Vagina (tissue), 2 donors: Measurements from ENCODE around the gene LKAAEAR1. TPM values are rescaled to one million over a fixed set of nuclear protein-coding genes. Genes with fewer than 3 reads are reported as not detected.

Experiments
- DNase-seq, 2 donors: peaks; one replicate each; pipeline ENCODE4 v3.0.0-alpha.2; 2017; ENCODE audit errors: extremely low spot score in 2 of 2
- H3K27ac ChIP-seq: fragments of 200-600 bp; sonication (generic); one replicate; pipeline ENCODE4 v1.5.1; 2019
- H3K27me3 ChIP-seq: fragments of 200-600 bp; sonication (generic); one replicate; pipeline ENCODE4 v1.5.1; 2019
- H3K36me3 ChIP-seq, 2 donors: fragments of 200-600 bp; sonication (generic); one replicate each; pipeline ENCODE4 v1.5.1; 2017 to 2019
- H3K4me1 ChIP-seq: fragments of 200-600 bp; sonication (generic); one replicate; pipeline ENCODE4 v1.5.1; 2019
- H3K4me3 ChIP-seq, 2 donors: fragments of 200-600 bp; sonication (generic); 1 replicate in 1 of 2; 2 replicates in 1 of 2; pipeline ENCODE4 v1.5.1; 2016 to 2019
- H3K9me3 ChIP-seq: fragments of 200-600 bp; sonication (generic); one replicate; pipeline ENCODE4 v1.5.1; 2019
- CTCF ChIP-seq, 3 experiments: fragments of 450-650 bp in 2 of 3; fragments of 200-600 bp in 1 of 3; sonication (generic) in 1 of 3; IDR thresholded peaks; one replicate each; pipeline ENCODE4 v1.5.1; 2017 to 2019; ENCODE audit warnings: antibody characterized with exemption in 3 of 3, mild to moderate bottlenecking in 2 of 3, moderate library complexity in 2 of 3
- POLR2A ChIP-seq, 2 donors: fragments of 450-650 bp; IDR thresholded peaks; one replicate each; pipeline ENCODE4 v1.6.1; 2017; ENCODE audit warnings: antibody characterized with exemption in 2 of 2, mild to moderate bottlenecking in 2 of 2, moderate library complexity in 2 of 2
- POLR2AphosphoS5 ChIP-seq, 2 donors: sonication (generic); formaldehyde crosslinking; IDR thresholded peaks; one replicate each; pipeline ENCODE4 v1.9.0; 2017; ENCODE audit warnings: antibody characterized with exemption in 2 of 2, mild to moderate bottlenecking in 2 of 2, low read depth in 1 of 2; ENCODE audit not compliant: insufficient read depth in 1 of 2
- intact Hi-C: fragments of 100-400 bp; cut with DNase I; formaldehyde crosslinking; loops from one replicate; pipeline ENCODE4 v1.15.1; 2023
- total RNA-seq: library from RNA; depleted of rRNA; stranded (reverse); fragments of >200 nt; gene quantifications from one replicate; pipeline ENCODE4 v1.2.3, GENCODE V29; 2016

Gene LKAAEAR1
- total RNA-seq, 1 donor from 2014 or later, result not detected

GRCh38 chr20:64113796-64114355 lies 29.7 kb upstream of the LKAAEAR1 start:
- no peak for TF ChIP-seq CTCF (IDR thresholded peaks at IDR 0.05)
- no peak for TF ChIP-seq POLR2AphosphoS5 (IDR thresholded peaks at IDR 0.05; ENCODE audit: insufficient read depth in 1 of 2, low read depth in 1 of 2)
- no peak for TF ChIP-seq POLR2A (IDR thresholded peaks at IDR 0.05)
- Histone ChIP-seq H3K27me3 (no peaks in the 10 kb centered on the region), H3K27ac (no peak overlapping the region), H3K4me1 (no peaks in the 10 kb centered on the region), H3K9me3 (no peaks in the 10 kb centered on the region), H3K36me3 (no peaks in the 10 kb centered on the region), H3K4me3 (no peak overlapping the region)
- intact Hi-C loops, result no loop called here
- no peak for DNase-seq

GRCh38 chr20:64113444-64113775 lies 29.2 kb upstream of the LKAAEAR1 start:
- Histone ChIP-seq H3K27ac (no peak overlapping the region), H3K27me3 (no peaks in the 10 kb centered on the region), H3K9me3 (no peaks in the 10 kb centered on the region), H3K4me1 (no peaks in the 10 kb centered on the region), H3K4me3 (no peak overlapping the region), H3K36me3 (no peaks in the 10 kb centered on the region)
- no peak for TF ChIP-seq CTCF (IDR thresholded peaks at IDR 0.05)
- no peak for TF ChIP-seq POLR2AphosphoS5 (IDR thresholded peaks at IDR 0.05; ENCODE audit: insufficient read depth in 1 of 2, low read depth in 1 of 2)
- TF ChIP-seq POLR2A (IDR thresholded peaks at IDR 0.05), result no peak
- no peak for DNase-seq
- intact Hi-C loops, result no loop called here

- DNase-seq, result no peak
- Histone ChIP-seq H3K4me3 (no peak overlapping the region), H3K4me1 (no peaks in the 10 kb centered on the region), H3K27ac (no peak overlapping the region), H3K27me3 (no peaks in the 10 kb centered on the region), H3K9me3 (no peaks in the 10 kb centered on the region), H3K36me3 (no peaks in the 10 kb centered on the region)
- intact Hi-C loops, result no loop called here
- no peak for TF ChIP-seq POLR2AphosphoS5 (IDR thresholded peaks at IDR 0.05; ENCODE audit: insufficient read depth in 1 of 2, low read depth in 1 of 2)
- TF ChIP-seq POLR2A (IDR thresholded peaks at IDR 0.05), result no peak
- no peak for TF ChIP-seq CTCF (IDR thresholded peaks at IDR 0.05)
Observed at GRCh38 chr20:64112691-64113443, 28.7 kb upstream of the LKAAEAR1 start.

GRCh38 chr20:64111841-64112641 lies 27.8 kb upstream of the LKAAEAR1 start:
- Histone ChIP-seq H3K27ac (no peak overlapping the region), H3K27me3 (no peaks in the 10 kb centered on the region), H3K9me3 (no peaks in the 10 kb centered on the region), H3K4me3 (no peak overlapping the region), H3K36me3 (no peaks in the 10 kb centered on the region), H3K4me1 (no peaks in the 10 kb centered on the region)
- intact Hi-C loops, result no loop called here
- DNase-seq, result no peak
- no peak for TF ChIP-seq POLR2AphosphoS5 (IDR thresholded peaks at IDR 0.05; ENCODE audit: insufficient read depth in 1 of 2, low read depth in 1 of 2)
- no peak for TF ChIP-seq CTCF (IDR thresholded peaks at IDR 0.05)
- no peak for TF ChIP-seq POLR2A (IDR thresholded peaks at IDR 0.05)
